ENCODE measurements around the gene MRPL23. TPM values are rescaled to one million over a fixed set of nuclear protein-coding genes. Genes with fewer than 3 reads are reported as not detected.

Gene MRPL23
- total RNA-seq, 1 experiment from 2014 or later, result 109 TPM

DNA sequence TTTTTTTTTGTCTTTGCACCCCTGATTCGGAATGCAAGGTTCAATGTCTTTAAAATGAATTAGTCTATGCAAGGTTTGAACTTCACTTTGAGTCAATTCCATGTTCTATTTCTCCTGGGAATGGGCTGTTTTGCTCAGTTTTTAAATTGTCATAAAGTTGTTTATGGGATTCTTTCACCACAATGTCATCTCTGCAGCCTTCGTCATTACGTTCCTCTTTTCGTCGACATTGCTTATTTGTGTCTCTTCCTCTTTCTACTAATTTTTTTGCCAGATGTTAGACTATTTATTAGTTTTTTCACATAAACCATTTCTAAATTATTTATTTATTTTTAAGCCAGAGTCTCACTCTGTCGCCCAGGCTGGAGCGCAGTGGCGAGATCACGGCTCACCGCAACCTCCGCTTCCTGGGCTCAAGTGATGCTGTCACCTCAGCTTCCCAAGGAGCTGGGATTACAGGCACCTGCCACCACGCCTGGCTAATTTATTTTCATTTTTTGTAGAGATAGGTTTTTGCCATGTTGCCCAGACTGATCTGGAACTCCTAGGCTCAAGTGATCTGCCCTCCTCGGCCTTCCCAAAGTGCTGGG is 34.7 kb upstream of the MRPL23 start:
- CTCF ChIA-PET, result no interaction called here

More for the DNA sequence above, 34.7 kb upstream of the MRPL23 start:
- no peak overlapping the region for H3K9ac ChIP-seq (ENCODE audit: low read length)
- no peak overlapping the region for H2AFZ ChIP-seq (ENCODE audit: low read depth, low read length, poor library complexity, severe bottlenecking)
- no peak overlapping the region for H3K4me2 ChIP-seq (ENCODE audit: low read length)
- BruUV-seq (replicated peaks), result no TSS peak
- no peak for TF ChIP-seq FOSL1 (IDR thresholded peaks at IDR 0.05; ENCODE audit: low read depth)
- TF ChIP-seq ELF1 (IDR thresholded peaks at IDR 0.05; ENCODE audit: borderline replicate concordance, low read depth), result no peak
- no peak for TF ChIP-seq EGR1 (IDR thresholded peaks at IDR 0.05; ENCODE audit: low read depth)
- no peak for TF ChIP-seq MAX (IDR thresholded peaks at IDR 0.05)
- no peak for TF ChIP-seq POLR2AphosphoS5 (IDR thresholded peaks at IDR 0.05; ENCODE audit: low read depth, low read length)
- TF ChIP-seq ZBTB33 (IDR thresholded peaks at IDR 0.05; ENCODE audit: extremely low read depth, insufficient replicate concordance, low read length), result no peak
- TF ChIP-seq ATF3 (IDR thresholded peaks at IDR 0.05), result no peak
- ATAC-seq (no peak), DNase-seq (ENCODE audit: low read depth, low spot score) (no peak)
- no peaks in the 10 kb centered on the region for H3K9me2 ChIP-seq (ENCODE audit: insufficient read depth)
- no peaks in the 10 kb centered on the region for H3K4me1 ChIP-seq (ENCODE audit: control insufficient read depth in 1 of 2, insufficient read depth in 2 of 2, low read length in 2 of 2)
- no peaks in the 10 kb centered on the region for H3K79me2 ChIP-seq (ENCODE audit: insufficient read depth, low read length)
- H3K36me3 ChIP-seq (ENCODE audit: control insufficient read depth in 1 of 2, insufficient read depth in 2 of 2, low read length in 2 of 2), result no peaks in the 10 kb centered on the region
- intact Hi-C loops (cut with micrococcal nuclease), result no loop called here
- no peak overlapping the region for H3K4me3 ChIP-seq (replicated peaks in 1 of 2; ENCODE audit: low read depth in 1 of 2, low read length in 2 of 2)
- H3K27ac ChIP-seq (ENCODE audit: low read depth, low read length), result no peak overlapping the region
- ChIA-PET POLR2A (no interaction called here), RAD21 (ENCODE audit: low non-redundant PET in 1 of 2, low total read pairs in 2 of 2, uncharacterized antibody in 2 of 2, unreplicated experiment in 2 of 2) (no interaction called here)
- H3K27me3 ChIP-seq (ENCODE audit: insufficient read depth, low read length), result no peaks in the 10 kb centered on the region
- no peaks in the 10 kb centered on the region for H4K20me1 ChIP-seq (ENCODE audit: insufficient read depth)
- H3K9me3 ChIP-seq (ENCODE audit: control insufficient read depth in 1 of 2, insufficient read depth in 1 of 2, low read depth in 1 of 2, low read length in 2 of 2), result no peaks in the 10 kb centered on the region

All from HCT116 (cell line).